ENCODE results near the gene RELN. TPM values are rescaled to one million over a fixed set of nuclear protein-coding genes. Genes with fewer than 3 reads are reported as not detected.

The RELN gene
- total RNA-seq, 2 donors from 2014 or later: 6.9 to 8.0 TPM

- H3K4me1 ChIP-seq: no peaks in the 10 kb centered on the region
- DNase-seq (ENCODE audit: low spot score): no peak
- no peak overlapping the region for H3K4me3 ChIP-seq
- H3K36me3 ChIP-seq: no peaks in the 10 kb centered on the region
- no peaks in the 10 kb centered on the region for H3K27me3 ChIP-seq
- no peak for TF ChIP-seq CTCF (IDR thresholded peaks at IDR 0.05)
- no peaks in the 10 kb centered on the region for H3K9me3 ChIP-seq
- no peak overlapping the region for H3K27ac ChIP-seq
These were observed 40.1 kb downstream of the RELN start for GRCh38 chr7:103949374-103949773.

- Histone ChIP-seq H3K27me3 (no peaks in the 10 kb centered on the region), H3K27ac (no peak overlapping the region), H3K4me1 (no peaks in the 10 kb centered on the region), H3K4me3 (no peak overlapping the region), H3K9me3 (no peaks in the 10 kb centered on the region), H3K36me3 (no peaks in the 10 kb centered on the region)
- no peak for DNase-seq (ENCODE audit: low spot score)
- no peak for TF ChIP-seq CTCF (IDR thresholded peaks at IDR 0.05)
These were observed 42.3 kb downstream of the RELN start for GRCh38 chr7:103947026-103947655.

GRCh38 chr7:103944230-103944900 is 45.1 kb downstream of the RELN start:
- no peak for TF ChIP-seq CTCF (IDR thresholded peaks at IDR 0.05)
- no peak for DNase-seq (ENCODE audit: low spot score)
- H3K4me3 ChIP-seq: no peak overlapping the region
- H3K36me3 ChIP-seq: no peaks in the 10 kb centered on the region
- H3K9me3 ChIP-seq: no peaks in the 10 kb centered on the region
- H3K27ac ChIP-seq: no peak overlapping the region
- no peaks in the 10 kb centered on the region for H3K4me1 ChIP-seq
- no peaks in the 10 kb centered on the region for H3K27me3 ChIP-seq

GRCh38 chr7:103941976-103942375 is 47.5 kb downstream of the RELN start:
- H3K9me3 ChIP-seq: no peaks in the 10 kb centered on the region
- H3K27me3 ChIP-seq: no peaks in the 10 kb centered on the region
- no peak for TF ChIP-seq CTCF (IDR thresholded peaks at IDR 0.05)
- no peaks in the 10 kb centered on the region for H3K4me1 ChIP-seq
- no peaks in the 10 kb centered on the region for H3K36me3 ChIP-seq
- H3K4me3 ChIP-seq: no peak overlapping the region
- no peak for DNase-seq (ENCODE audit: low spot score)
- H3K27ac ChIP-seq: no peak overlapping the region

- TF ChIP-seq CTCF (IDR thresholded peaks at IDR 0.05): no peak
- Histone ChIP-seq H3K27ac (no peak overlapping the region), H3K9me3 (no peaks in the 10 kb centered on the region), H3K36me3 (no peaks in the 10 kb centered on the region), H3K27me3 (no peaks in the 10 kb centered on the region), H3K4me3 (no peak overlapping the region), H3K4me1 (no peaks in the 10 kb centered on the region)
- no peak for DNase-seq (ENCODE audit: low spot score)
These were observed 48.8 kb downstream of the RELN start for GRCh38 chr7:103940382-103941268.
